Activated CD8-positive, alpha-beta memory T cell treated with anti-CD3 and anti-CD28 coated beads for 4 hours (primary cell): ENCODE results near the gene ERC2.

Source experiments
- DNase-seq, 2 donors: peaks; one replicate each; pipeline ENCODE4 v3.0.0-alpha.2; 2020; ENCODE audit warnings: low read depth in 2 of 2

The ERC2 gene

DNA sequence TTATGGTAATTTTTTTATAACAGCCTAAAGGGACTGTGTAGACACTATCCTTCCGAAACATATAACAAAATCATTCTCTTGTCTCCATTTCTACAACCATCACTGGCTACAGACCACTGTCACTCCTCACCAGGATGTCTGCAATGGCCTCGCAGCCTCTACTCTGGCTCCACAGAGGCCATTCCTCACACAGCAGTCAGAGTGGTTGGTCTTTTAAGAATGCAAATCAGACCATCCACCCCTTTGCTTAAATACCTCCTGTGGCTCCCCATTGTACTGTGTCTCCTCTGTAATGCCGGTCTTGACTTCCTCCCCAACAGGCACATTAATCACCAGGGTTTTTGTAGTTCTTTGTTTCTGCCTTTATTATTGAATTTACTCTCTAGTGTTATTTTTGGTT lies 344.8 kb downstream of the ERC2 start:
- DNase-seq, result no peak

DNA sequence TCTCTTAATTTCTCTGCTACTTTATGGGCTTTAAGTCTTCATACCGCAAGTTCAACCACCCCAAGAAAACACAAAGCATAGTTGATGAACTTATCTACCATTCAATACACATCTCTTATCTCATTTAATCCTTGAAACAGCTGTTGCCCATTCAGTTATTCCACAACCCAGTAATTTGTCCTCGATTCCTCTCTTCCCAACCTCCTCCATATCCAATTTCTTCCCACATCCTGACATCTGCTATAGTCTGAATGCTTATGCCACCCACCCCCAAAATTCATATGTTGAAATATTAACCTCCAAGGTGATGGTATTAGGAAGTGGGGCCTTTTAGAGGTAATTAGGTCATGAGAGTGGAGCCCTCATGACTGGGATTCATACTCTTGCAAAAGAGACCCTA lies 345.4 kb downstream of the ERC2 start:
- DNase-seq, result no peak

DNA sequence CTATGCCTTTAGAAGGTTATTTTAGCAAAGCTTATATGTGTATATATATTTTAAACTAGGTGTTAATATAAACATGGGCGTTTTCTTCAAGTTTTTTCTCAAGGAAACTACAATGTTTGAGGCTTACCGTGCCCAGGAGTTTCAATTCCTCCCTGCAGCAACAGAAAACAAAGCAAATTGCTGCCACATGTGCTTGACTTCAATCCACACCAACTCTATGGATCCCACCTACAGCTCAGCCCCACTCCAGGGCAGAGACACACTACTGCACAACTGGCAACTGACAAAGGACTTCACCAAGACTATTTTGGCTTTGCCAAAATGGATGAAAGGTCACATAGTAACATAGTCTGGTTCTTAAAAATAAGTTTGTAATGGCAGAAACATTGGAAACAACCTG lies 346.6 kb downstream of the ERC2 start:
- no peak for DNase-seq

DNA sequence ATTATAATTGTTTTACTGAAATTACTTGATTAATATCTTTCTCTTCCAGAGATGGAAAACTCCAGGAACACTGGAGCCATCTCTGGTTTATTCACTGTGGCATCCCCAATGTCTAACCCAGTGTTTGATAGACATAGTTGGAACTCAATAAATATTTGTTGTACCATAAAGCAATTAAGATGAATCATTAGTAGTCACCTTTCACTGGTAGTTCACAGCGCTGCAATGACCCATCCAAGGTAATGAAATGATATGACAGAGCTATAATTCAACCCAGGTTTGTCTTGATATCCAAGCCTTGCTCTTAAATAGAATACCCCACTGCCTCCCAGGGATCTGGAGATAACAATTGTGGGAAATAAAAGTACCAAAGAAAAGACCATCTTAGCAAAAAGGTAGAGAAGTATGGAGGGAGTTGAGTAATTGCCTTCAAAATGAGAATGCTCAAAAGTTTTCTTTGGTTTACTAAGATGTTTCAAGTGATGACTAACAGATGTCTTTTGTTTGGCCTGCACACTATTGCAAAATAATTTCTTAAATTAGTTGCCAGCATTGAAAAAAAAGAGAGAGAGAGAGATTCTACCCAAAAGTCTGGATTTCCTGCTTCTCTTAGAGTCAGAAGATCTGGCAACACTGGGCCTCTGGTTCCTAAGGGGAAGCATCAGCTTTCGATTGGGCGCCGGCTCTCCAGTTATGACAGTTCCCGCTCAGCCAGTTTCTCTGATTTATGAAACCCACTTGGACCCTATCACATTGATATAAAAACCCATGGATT lies 348.5 kb downstream of the ERC2 start:
- no peak for DNase-seq

DNA sequence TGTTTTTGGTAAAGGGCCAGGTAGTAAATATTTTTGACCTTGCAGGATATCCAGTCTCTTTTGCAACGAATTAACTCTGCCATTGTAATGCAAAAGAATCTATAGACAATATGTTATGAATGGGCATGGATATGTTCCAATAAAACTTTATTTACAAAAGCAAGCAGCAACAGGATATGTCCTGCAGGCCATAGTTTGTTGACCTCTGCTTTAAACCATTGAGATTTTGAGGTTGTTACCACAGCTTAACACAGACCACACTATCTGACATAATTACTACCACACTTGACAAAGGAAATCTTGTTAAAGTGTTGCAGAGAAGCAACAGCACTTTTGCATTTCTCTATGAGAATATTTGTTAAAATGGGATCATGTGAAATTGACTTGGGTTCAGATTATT lies 349.3 kb downstream of the ERC2 start:
- no peak for DNase-seq

DNA sequence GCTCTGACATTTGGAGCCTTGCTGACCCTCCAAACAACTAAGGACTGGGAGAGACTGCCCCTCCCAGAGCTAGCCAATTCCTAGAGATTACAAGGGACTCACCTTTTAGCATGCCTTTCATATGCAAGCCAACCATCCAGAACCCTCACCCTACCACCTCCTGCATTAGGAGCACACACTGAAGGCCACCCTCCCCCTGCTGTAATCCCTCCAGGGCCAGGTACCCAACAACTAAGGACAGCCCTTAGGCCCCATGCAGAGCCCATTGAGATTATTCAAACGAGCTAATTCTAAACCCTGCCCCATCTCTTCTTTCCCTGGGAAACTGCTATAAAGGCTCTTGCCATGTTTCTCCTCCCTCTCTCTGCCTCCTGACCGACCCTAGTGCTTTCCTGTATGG lies 352.6 kb downstream of the ERC2 start:
- no peak for DNase-seq

DNA sequence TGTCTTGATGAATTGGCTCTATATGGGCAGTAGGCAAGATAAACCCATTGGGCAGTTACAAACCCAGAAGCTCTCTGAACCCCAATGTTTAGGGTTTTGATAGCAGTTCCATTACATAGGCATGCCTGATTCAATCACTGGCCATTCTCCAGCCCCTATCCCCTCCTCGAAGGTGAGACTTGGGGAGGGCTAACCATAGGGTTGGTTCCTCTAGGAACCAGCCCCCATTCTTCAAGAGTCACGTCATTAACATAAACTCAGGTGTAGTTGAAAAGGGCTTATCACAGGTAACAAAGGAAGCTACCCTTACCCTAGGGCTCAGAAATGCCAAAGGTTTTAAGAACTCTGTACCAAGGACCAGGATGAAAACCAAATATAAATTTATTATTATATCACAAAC lies 353.1 kb downstream of the ERC2 start:
- no peak for DNase-seq

DNA sequence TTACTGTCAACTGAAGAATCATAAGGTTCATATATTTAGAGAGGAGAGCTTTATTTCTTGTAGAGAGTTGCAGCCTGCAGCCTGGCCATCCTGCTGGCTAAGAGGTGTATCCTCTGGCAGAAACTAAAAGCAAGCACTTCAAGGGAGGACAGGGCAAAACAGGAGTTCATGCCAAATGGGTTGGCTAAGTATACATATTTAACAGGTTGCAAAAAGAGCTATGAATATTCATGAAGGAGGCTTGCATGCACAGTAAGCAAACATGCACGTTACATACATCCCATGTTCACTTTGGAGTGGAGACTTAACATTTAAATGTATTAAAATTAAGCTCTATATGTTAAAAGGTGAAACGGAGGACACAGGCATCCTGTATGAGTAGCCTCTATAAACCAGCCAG lies 354.4 kb downstream of the ERC2 start:
- no peak for DNase-seq

DNA sequence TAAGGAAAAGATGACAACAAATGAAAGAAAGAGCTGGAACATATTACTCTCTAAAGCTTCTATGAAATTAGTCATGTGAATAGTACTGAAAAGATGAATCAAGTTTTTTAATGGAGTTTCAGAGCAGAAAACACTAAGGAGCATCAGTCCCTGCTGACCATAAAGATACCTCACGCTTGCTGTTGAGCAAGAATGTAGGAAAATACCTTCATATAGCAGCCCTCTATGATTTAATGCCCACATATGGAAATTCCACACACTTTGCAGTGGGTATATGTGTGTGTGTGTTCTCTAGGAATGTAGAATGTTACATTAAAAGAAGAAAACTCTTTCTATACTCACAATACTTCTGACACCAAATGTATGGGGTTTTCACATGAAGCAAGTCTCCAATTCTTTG lies 355.0 kb downstream of the ERC2 start:
- no peak for DNase-seq

DNA sequence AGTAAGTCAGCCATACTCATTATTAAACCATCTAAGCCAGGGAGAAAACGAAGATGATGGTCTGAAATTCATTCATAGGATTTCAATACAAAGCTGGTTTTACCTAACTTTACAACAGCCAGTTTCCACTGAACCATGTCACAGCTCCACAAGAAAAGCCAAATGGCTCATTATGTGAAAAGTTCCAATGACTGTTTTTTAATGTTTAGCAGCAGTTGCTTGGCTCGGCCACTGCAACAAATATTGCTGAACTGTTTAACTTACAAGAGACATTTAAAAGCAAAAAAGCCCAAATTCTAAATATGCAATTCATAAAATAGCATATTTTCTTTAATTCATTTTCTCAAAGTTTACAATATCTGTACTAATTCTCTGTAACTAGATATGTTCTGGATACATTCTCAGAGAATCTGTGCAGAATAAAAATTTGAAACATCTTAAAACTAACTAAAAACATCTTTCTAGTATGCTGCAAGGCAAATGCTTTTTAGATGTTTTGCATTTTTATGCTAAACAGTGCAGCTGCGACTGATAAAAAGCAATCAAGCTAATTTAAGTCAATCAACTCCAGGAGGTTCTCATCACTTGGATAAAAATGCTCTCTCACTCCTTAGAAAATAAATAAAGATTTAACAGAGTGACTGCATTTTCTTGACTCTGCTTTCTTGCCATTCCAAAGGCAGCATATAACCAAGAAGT lies 356.5 kb downstream of the ERC2 start:
- no peak for DNase-seq

DNA sequence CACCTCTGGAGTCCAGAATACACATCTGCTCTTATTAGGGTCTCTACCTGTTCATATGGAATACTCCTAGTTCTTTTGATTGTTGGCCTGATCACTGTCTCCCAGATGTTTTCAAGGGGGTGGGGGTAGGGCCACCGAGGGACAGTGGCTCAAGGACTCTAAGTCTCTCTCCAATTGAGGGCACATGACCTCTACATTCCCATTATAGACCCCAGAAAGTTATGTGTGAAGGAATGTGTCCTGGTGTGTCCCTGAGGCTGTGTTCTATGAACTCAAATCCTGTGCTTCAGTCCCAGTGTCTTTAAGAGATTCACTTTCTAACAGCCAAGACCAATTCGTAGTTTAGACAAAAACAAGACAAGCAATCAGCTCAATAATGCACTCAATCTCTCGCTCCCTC lies 357.4 kb downstream of the ERC2 start:
- no peak for DNase-seq

DNA sequence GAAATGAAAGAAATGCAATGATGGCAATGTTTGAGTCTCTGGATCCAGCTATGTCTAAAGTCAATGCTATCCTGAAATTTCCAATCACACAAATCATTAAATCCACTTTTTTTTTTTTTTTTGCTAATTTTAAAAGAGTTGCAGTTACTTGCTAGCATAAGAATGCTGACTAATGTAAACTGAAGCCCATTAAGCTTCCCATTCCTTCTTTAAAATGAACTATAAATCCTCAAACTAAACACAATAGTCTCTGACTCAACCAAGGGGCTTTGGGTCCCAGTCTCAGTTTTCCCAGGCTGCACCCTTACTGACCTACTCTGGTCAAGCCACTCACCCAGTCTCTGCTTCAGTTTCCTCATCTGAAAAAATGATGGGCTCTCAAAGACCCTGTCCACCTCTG lies 361.1 kb downstream of the ERC2 start:
- DNase-seq, result no peak

DNA sequence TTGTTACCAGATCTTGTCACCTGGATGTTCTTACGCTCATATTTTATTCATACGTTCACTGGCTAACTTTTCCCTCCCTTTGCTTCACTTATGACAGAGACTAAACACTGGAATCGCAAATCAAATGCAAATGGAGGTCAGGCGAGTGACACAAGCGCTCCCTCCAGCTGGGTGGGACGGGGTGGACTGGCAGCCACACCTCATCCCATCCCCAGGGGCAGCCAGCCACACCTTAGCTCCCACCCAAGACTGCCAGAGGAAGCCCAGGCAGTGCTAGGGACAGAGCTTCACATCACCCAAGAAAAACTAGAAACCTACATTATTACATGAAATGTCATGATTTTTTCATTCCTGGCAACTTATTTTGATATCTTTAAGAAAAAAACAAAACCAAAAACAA lies 366.2 kb downstream of the ERC2 start:
- no peak for DNase-seq

DNA sequence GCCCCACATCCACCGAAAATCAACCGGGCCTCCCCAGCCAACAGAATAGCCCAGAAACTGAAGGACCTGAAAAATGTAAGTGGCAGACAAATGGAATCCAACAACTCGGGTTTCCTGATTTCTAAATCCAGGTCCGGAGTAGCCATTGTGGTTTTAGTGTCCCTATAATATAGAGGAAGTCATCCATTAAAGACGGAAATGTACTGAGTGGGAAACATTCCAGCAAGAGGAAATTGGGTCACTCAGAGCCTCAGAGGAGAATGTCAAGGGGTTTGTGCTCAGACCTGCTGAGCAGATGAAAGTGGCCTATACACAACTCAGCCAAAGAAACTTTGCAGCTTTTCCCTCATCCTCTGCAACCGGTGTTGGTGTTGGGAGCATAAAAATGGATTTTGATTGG lies 366.7 kb downstream of the ERC2 start:
- DNase-seq, result no peak

DNA sequence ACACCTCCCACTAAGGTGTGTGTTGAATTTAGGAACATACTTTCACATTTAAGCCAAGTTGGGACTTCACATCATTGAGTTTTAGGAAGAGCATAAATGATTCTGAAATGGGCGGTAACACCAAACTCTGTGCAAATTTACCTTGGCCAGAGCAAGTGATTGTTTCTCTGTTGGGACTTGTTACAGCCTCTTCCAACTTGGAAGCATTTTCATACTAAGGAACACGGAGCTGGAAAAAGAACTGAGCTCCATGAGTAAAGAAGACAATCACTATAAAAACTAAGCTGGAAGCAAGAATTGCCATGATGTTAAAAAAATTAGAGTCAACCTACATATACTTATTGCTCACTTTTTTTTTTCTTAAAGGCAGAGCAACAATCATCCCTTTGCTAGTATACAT lies 371.3 kb downstream of the ERC2 start:
- no peak for DNase-seq

DNA sequence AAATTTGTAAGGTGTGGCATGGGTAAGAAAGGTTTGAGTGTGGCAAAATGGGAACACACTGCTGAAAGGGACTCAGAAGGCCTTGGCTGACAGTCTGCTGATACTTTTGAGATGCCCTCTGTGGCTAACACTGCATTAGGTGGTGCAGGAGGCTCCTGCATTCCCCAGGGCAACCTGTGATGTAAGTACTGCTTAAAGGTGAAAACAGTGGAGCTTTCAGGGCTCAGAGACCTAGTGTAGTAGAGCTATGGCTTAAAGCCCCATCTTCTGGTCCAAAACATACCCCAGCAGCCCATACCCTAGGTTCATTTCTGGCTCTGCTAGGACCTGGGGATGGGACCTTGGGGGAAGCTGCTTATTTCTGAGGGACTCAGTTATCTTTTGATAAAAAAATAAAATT lies 374.1 kb downstream of the ERC2 start:
- no peak for DNase-seq

DNA sequence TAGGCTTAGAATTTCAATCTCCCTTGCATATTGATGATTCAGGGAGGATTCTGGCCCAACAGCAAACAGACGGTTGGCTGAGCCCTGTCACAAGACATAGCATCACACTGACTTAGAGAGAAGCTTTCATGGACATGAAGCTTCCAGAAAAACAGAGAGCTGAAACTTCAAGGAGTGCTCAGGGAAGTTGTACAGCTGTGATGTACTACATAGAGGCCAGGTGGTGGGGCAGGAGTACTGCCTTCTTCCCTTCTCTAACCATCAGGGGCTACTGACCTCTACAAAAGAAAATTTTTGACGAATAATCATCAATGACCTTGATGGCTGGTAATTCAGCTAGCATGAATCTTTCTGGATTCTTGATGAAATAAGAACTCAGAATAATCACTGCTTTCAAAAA lies 378.5 kb downstream of the ERC2 start:
- no peak for DNase-seq

DNA sequence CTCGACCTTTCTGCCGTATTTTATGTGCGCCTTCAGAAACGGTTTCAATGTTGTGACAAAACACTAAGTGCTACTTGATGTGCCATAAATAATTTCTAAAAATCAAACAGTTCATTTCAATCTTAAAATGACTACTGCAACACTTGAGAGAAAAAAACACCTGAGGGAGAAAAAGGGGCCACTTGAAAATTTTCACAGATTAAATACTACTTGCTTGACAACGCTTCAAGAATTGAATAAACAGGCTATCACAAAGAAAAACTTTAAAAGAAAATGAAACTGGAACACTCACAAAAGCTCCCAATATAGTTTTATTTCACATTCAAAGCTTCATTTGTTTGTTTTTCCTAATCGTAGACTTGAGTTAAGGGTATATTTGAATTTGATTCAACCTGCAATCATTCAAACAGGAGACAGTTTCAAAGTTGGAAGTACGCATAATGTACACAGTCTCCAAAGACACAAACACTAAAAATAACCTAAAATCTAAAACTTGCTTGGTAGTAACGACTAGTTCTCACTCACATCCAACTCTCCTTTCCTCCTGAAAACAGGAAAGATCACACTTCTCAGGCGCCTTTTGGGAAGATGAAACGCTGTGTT lies 380.7 kb downstream of the ERC2 start:
- DNase-seq, result no peak

DNA sequence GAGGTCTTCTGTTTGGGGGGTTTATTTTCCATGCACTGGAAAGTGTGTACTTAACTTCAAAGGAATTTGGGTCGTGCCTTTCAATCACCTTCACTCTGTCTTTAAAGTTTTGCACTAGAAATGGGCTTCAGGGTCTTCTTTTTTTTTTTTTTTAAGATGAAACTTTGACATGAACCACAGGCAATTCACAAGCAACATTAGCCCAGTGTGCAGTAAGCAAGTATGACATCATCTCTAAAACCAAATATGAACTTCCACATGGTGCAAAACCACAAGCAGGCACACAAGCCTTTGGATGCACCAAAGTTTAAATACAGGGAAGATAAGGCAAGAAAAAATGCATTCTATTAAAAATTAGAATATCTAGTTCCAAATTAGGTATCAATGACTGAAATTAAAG lies 381.9 kb downstream of the ERC2 start:
- DNase-seq, result no peak

DNA sequence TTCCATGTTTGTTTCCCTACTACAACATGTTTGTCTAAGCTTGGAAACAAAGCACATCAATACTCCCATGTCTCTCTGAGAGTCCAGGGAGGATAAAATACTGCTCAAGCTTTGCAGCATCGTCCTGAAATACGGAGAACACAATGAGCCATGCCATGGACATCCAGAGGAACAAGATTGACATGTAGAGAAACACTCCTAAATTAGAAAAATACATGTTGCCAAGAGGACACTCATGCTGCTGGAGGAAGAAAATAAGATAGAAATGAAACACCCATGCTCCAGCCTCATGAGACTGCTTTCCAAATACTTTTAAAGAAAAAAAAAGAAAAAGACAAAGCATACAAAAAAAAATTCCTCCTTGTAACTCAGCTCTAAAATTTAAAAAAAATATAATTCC lies 387.0 kb downstream of the ERC2 start:
- DNase-seq, result no peak

DNA sequence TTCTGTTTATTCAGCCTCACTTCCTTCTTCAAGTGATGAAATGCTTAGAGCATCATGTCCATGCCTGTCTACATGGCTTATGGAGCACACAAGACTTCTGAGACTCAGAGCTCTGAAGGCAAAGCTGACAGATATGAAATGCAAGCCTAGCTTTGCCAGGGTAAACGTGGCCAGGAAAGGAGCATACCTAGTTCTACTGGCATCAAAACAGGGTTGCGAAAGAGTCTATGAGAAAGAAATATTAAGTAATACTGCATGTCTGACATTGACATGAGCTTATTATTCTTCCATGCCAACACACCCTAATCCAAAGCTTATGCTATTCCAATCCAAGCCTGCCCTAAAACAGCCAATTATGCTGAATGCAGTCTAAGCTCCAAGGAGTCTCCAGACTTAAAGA lies 391.5 kb downstream of the ERC2 start:
- no peak for DNase-seq

DNA sequence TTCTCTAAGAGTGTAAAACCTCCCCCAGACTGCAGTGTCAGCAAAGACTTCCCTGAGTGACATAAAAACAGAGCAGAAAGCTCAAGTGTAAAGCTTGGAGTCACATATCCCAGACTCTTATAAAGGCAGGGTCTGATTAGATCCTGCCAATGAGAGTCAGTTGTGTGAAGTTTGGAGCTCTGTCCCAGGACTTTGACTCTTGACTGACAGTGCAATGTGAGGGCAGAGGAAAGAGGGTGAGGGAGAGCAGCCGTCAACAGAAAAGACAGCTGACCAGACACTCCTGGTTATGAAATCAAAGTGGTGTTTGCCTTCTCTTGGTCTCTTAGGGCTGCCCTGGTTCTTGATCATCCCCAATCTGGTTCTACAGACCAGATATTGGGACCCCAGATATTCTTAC lies 393.2 kb downstream of the ERC2 start:
- DNase-seq, result no peak

DNA sequence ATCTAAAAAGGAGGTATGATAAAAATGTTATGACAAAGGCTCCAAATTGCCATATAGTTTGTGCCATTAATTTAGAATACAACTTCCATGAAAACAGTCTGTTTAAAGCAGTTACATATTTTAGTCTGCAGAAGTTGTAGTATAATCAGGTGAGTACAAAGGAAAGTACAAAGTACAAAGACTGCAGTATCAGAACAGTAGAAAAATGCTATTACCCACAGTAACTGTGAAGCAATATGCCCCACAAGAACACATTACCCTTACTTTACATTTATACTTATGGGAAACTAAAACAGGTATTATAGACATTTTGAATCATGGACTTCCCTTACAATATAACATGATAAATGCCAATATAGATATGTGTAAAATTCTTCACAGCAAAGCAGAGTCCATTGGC lies 398.5 kb downstream of the ERC2 start:
- no peak for DNase-seq
